Stimulated activated CD4-positive, alpha-beta T cell treated with anti-CD3 and anti-CD28 coated beads, Interleukin-15, amount 100 ng/mL, for 24 hours (primary cell): ENCODE results near the gene CLEC19A.
A peak's percentile ranks its signal among the peaks of the same experiment; 100 is the strongest.

Source experiments
- DNase-seq: peaks from one replicate; pipeline ENCODE4 v3.0.0-alpha.2; 2020

CLEC19A gene

GRCh38 chr16:19285431-19285830 is at the start of gene CLEC19A:
Gene CLEC19A, plus strand, starts transcription at chr16:19285731. Its CDS starts 121 bp downstream, at chr16:19285852.
- no peak for DNase-seq

- DNase-seq = no peak
Observed at GRCh38 chr16:19235886-19236285, 49.6 kb upstream of the CLEC19A start.

GRCh38 chr16:19236561-19237209 is 48.8 kb upstream of the CLEC19A start:
- DNase-seq = no peak

GRCh38 chr16:19238406-19238805 is 47.1 kb upstream of the CLEC19A start:
- no peak for DNase-seq

GRCh38 chr16:19239511-19240155 is 45.9 kb upstream of the CLEC19A start:
- DNase-seq = no peak

- DNase-seq = no peak
Observed at GRCh38 chr16:19240494-19240893, 45.0 kb upstream of the CLEC19A start.

GRCh38 chr16:19241512-19241911 is 44.0 kb upstream of the CLEC19A start:
- no peak for DNase-seq

GRCh38 chr16:19242186-19242585 is 43.3 kb upstream of the CLEC19A start:
- DNase-seq = no peak

GRCh38 chr16:19242987-19243575 is 42.5 kb upstream of the CLEC19A start:
- DNase-seq = no peak

GRCh38 chr16:19245326-19245925 is 40.1 kb upstream of the CLEC19A start:
- no peak for DNase-seq

- no peak for DNase-seq
Observed at GRCh38 chr16:19252904-19253303, 32.6 kb upstream of the CLEC19A start.

GRCh38 chr16:19254611-19255010 is 30.9 kb upstream of the CLEC19A start:
- no peak for DNase-seq

GRCh38 chr16:19264123-19264673 is 21.3 kb upstream of the CLEC19A start:
- no peak for DNase-seq

- no peak for DNase-seq
Observed at GRCh38 chr16:19265380-19265930, 20.1 kb upstream of the CLEC19A start.

GRCh38 chr16:19266774-19267173 is 18.8 kb upstream of the CLEC19A start:
- no peak for DNase-seq

GRCh38 chr16:19269098-19269497 is 16.4 kb upstream of the CLEC19A start:
- no peak for DNase-seq

- DNase-seq = no peak
Observed at GRCh38 chr16:19274165-19274797, 11.2 kb upstream of the CLEC19A start.

GRCh38 chr16:19278403-19278802 is 7.1 kb upstream of the CLEC19A start:
- no peak for DNase-seq

GRCh38 chr16:19281246-19281645 is 4.3 kb upstream of the CLEC19A start:
- no peak for DNase-seq

- no peak for DNase-seq
Observed at GRCh38 chr16:19282101-19282500, 3.4 kb upstream of the CLEC19A start.

GRCh38 chr16:19283637-19284036 is 1.9 kb upstream of the CLEC19A start:
- DNase-seq = no peak

GRCh38 chr16:19284207-19284606 is 1.3 kb upstream of the CLEC19A start:
- DNase-seq = peak; percentile 10

GRCh38 chr16:19286827-19287226 is 1.3 kb downstream of the CLEC19A start:
- DNase-seq = no peak
